Nephron progenitor cell (in vitro differentiated cells): ENCODE data around the gene MRTFB.

ENCODE experiments used
- DNase-seq: peaks from one replicate; pipeline ENCODE4 v3.0.0; 2021
- H3K27ac Mint-ChIP-seq: 2 replicates; pipeline ENCODE4 v1.8.0; 2021; ENCODE audit warnings: mild to moderate bottlenecking, moderate library complexity, mixed read lengths
- H3K27me3 Mint-ChIP-seq: 2 replicates; pipeline ENCODE4 v1.8.0; 2021; ENCODE audit warnings: mild to moderate bottlenecking, low read depth, mixed read lengths; ENCODE audit not compliant: poor library complexity
- H3K36me3 Mint-ChIP-seq: 2 replicates; pipeline ENCODE4 v1.8.0; 2021; ENCODE audit warnings: low read depth, mixed read lengths
- H3K4me1 Mint-ChIP-seq: 2 replicates; pipeline ENCODE4 v1.8.0; 2021; ENCODE audit warnings: mixed read lengths
- H3K4me3 Mint-ChIP-seq: 2 replicates; pipeline ENCODE4 v1.8.0; 2021; ENCODE audit warnings: mild to moderate bottlenecking, moderate library complexity, mixed read lengths
- H3K9me3 Mint-ChIP-seq: 2 replicates; pipeline ENCODE4 v1.8.0; 2021; ENCODE audit warnings: mild to moderate bottlenecking, moderate library complexity, mixed read lengths
- TF ChIP-seq, protein P1 (sequence below): fragments of 200-600 bp; sonication (generic); IDR thresholded peaks from 2 replicates; pipeline ENCODE4 v1.5.0; 2021; ENCODE audit warnings: antibody characterized with exemption

MRTFB gene

DNA sequence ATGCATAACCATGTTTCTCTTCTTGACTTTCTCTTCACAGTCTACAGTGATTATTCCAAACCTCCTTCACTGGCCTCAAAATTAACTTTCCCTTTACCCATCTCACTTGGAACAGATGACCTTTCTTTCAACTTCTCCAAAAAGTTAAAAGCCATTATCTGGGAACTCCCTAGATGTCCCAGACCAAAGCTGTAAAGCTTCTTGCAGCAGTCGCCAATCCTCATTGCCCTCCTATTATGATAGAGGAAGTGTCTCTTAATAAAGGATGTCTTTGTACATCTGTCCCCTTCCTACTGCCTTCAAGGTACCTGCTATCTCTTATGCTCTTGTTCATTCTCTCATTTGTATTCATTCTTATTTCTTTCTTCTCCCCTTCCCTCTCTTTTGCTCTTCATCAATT is 127.5 kb downstream of the MRTFB start:
- no peak for DNase-seq
- peaks cover 9% of the 10 kb centered on the region for H3K9me3 Mint-ChIP-seq
- peaks cover 3% of the 10 kb centered on the region for H3K27me3 Mint-ChIP-seq
- peak overlapping the region; percentile 3 for H3K27ac Mint-ChIP-seq
- H3K4me1 Mint-ChIP-seq, result peaks cover 40% of the 10 kb centered on the region
- TF ChIP-seq, protein P1, sequence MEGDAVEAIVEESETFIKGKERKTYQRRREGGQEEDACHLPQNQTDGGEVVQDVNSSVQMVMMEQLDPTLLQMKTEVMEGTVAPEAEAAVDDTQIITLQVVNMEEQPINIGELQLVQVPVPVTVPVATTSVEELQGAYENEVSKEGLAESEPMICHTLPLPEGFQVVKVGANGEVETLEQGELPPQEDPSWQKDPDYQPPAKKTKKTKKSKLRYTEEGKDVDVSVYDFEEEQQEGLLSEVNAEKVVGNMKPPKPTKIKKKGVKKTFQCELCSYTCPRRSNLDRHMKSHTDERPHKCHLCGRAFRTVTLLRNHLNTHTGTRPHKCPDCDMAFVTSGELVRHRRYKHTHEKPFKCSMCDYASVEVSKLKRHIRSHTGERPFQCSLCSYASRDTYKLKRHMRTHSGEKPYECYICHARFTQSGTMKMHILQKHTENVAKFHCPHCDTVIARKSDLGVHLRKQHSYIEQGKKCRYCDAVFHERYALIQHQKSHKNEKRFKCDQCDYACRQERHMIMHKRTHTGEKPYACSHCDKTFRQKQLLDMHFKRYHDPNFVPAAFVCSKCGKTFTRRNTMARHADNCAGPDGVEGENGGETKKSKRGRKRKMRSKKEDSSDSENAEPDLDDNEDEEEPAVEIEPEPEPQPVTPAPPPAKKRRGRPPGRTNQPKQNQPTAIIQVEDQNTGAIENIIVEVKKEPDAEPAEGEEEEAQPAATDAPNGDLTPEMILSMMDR, result no peak
- peaks cover 23% of the 10 kb centered on the region for H3K36me3 Mint-ChIP-seq
- H3K4me3 Mint-ChIP-seq, result no peak overlapping the region

DNA sequence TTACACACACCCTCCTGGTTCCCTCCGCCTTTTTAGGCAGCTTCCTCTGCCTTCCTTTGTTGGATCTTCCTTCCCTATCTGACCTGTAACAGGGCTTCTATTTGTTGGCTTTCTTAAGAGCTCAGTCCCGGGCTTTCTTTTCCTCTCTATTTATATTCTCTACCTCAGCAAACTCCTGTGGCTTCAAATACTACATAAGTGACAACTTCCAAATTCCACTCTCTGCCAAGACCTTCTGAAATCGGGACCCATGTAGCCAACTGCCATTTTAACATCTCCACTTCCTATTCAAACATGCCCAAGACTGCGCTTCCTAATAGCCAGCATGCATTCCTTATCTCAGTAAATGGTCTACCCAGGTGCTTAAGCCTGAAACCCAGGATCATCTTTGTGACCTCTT is 128.1 kb downstream of the MRTFB start:
- DNase-seq, result no peak
- peaks cover 3% of the 10 kb centered on the region for H3K27me3 Mint-ChIP-seq
- H3K27ac Mint-ChIP-seq, result peak overlapping the region; percentile 3
- H3K36me3 Mint-ChIP-seq, result peaks cover 23% of the 10 kb centered on the region
- H3K9me3 Mint-ChIP-seq, result peaks cover 9% of the 10 kb centered on the region
- TF ChIP-seq, protein P1, result no peak
- peaks cover 37% of the 10 kb centered on the region for H3K4me1 Mint-ChIP-seq
- no peak overlapping the region for H3K4me3 Mint-ChIP-seq

DNA sequence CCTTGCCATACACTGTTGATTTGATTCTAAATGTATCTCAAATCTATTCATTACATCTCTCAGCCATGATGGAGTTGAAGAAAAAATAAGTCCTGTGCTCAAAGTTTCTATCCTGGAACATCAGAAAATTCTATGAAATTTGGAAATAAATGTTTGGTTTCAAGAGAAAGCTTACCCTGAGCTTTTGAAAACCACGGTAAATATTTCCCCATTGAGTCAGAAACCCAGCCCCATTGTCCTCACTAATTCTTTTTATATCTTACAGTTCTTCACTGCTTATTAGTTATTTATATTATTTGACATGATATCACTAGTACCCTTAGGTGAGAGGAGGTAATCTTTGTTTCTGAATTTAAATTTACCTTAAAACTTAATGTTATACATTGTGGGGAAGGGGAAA is 128.5 kb downstream of the MRTFB start:
- Mint-ChIP-seq H3K27ac (peak overlapping the region; percentile 3), H3K36me3 (peaks cover 23% of the 10 kb centered on the region), H3K27me3 (peaks cover 3% of the 10 kb centered on the region), H3K9me3 (peaks cover 9% of the 10 kb centered on the region), H3K4me1 (peaks cover 36% of the 10 kb centered on the region), H3K4me3 (no peak overlapping the region)
- no peak for DNase-seq
- TF ChIP-seq, protein P1, result no peak

DNA sequence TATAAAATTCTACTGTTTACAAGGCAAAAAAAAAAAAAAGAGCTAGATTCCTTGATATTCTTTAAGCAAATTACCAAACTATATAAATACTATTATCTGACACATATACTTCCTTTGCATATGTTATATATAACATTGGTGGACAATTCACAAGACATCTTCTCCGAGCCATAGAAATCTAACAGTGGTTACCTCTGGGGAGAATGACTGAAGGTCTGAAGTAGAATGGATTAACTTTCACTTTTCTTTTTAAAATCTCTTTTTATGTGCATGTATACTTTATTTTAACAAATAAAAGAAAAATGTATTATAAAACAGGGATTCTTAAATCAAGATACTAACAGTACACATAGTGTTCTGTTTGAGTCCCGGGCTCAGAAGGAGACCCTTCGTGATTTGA is 131.0 kb downstream of the MRTFB start:
- no peak for DNase-seq
- peaks cover 21% of the 10 kb centered on the region for H3K4me1 Mint-ChIP-seq
- peaks cover 3% of the 10 kb centered on the region for H3K27me3 Mint-ChIP-seq
- peaks cover 23% of the 10 kb centered on the region for H3K36me3 Mint-ChIP-seq
- no peak overlapping the region for H3K27ac Mint-ChIP-seq
- no peak overlapping the region for H3K4me3 Mint-ChIP-seq
- H3K9me3 Mint-ChIP-seq, result peaks cover 9% of the 10 kb centered on the region
- TF ChIP-seq, protein P1, result no peak

DNA sequence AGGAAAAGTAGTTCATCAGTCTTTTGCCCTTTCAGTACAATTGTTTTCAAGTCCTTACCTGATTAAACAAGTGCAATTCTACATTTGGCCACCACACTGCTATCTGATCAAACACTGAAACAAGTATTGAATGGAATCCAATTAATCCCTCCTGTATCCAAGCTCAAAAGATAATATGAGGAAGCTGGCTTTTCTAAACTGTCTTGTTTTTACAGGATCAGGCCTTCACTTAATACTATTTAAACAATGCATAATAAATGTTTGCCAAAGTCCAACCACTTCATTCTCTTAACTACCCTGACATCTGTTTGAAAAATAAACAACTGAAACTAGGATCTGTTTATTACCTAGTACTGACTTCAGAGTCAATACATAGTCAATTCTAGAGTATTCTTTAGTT is 131.6 kb downstream of the MRTFB start:
- Mint-ChIP-seq H3K4me3 (no peak overlapping the region), H3K36me3 (peaks cover 18% of the 10 kb centered on the region), H3K9me3 (peaks cover 3% of the 10 kb centered on the region), H3K4me1 (peaks cover 21% of the 10 kb centered on the region), H3K27me3 (peaks cover 3% of the 10 kb centered on the region), H3K27ac (no peak overlapping the region)
- DNase-seq, result no peak
- TF ChIP-seq, protein P1, result peak; percentile 27

DNA sequence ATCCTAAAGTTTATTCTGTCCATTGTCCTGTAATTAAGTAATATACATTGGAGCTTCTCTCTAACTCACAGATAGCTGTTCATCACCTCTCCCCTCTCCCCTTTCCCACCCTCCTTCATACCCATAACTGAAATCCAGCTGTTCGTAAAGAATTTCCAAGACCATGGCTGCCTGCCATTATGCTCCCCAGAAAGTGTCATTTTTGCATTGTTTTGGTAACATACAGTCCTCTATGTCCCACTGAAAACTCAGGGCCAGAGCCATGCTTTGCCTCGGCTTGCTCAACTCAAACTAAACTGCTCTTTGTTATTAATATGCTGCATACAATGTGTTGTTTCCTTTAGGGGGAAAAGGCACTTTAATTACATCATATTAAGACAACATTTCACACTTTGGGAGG is 132.0 kb downstream of the MRTFB start:
- Mint-ChIP-seq H3K9me3 (no peaks in the 10 kb centered on the region), H3K4me3 (no peak overlapping the region), H3K36me3 (peaks cover 14% of the 10 kb centered on the region), H3K27ac (no peak overlapping the region), H3K4me1 (peaks cover 21% of the 10 kb centered on the region), H3K27me3 (peaks cover 3% of the 10 kb centered on the region)
- TF ChIP-seq, protein P1, result no peak
- DNase-seq, result no peak
